GM19395 (cell line): ENCODE data around the gene RAB4B.
"Not testable (repeated sequence)": the region's sequence is repeated elsewhere in the genome, so short reads cannot be mapped to it uniquely, and the experiment has no call there.

Experiments used
- ATAC-seq: cut with Tn5 transposase; IDR thresholded peaks from one replicate; pipeline ENCODE4 v1.9.1; 2021; ENCODE audit warnings: mild to moderate bottlenecking, moderate library complexity; ENCODE audit not compliant: unreplicated experiment

The RAB4B gene

DNA sequence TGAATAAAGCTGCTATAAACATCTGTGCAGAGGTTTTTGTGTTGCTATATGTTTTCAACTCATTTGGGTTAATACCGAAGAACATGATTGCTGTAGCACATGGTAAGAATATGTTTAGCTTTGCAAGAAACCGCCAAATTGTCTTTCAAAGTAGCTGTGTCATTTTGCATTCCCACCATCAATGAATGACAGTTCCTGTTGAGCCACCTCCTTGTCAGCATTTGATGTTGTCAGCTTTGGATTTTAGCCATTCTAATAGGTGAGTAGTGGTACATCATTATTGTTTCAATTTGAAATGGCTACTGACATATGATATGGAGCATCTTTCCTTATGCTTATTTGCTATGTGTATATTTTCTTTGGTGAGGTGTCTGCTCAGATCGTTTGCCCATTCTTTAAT is 64.0 kb downstream of the RAB4B start:
- not testable (repeated sequence) for ATAC-seq

- ATAC-seq, result not testable (repeated sequence)
Observed at GRCh38 chr19:40842997-40843652, 65.1 kb downstream of the RAB4B start.

DNA sequence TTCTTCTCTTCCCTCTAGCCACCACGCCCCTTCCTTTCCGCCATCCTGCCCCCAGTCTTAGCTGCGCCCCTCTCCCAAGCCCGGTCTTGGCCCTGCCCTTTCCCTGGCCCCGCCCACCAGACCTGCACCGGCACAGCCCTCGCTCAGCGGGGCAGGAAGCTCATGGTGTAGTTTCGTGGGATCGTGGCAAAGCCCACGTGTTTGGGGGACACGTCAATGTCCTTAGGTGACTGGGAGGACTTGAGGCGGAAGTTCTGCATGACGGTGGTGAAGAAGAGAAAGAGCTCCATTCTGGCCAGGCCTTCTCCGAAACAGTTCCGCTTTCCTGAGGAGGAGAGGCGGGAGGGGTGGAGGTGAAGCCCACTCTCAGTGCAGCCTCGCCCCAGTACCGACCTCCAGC is 65.6 kb downstream of the RAB4B start:
- ATAC-seq, result not testable (repeated sequence)
